HPDE6-E6E7 (cell line): ENCODE measurements around the gene ARHGEF12.
A peak's percentile ranks its signal among the peaks of the same experiment; 100 is the strongest.

Experiments
- DNase-seq: peaks from one replicate; pipeline ENCODE4 v3.0.0; 2011; ENCODE audit warnings: missing footprints; ENCODE audit errors: extremely low spot score

ARHGEF12 gene

GRCh38 chr11:120424970-120425332 lies 88.7 kb downstream of the ARHGEF12 start:
- DNase-seq, result no peak

- no peak for DNase-seq
Measured at GRCh38 chr11:120425527-120425926, 89.3 kb downstream of the ARHGEF12 start.

- no peak for DNase-seq
Measured at GRCh38 chr11:120430146-120430545, 93.9 kb downstream of the ARHGEF12 start.

GRCh38 chr11:120431633-120432032 lies 95.4 kb downstream of the ARHGEF12 start:
- peak; percentile 15 for DNase-seq

GRCh38 chr11:120432056-120433018 lies 96.1 kb downstream of the ARHGEF12 start:
- DNase-seq, result peak; percentile 72

- no peak for DNase-seq
Measured at GRCh38 chr11:120441592-120441991, 105.4 kb downstream of the ARHGEF12 start.

- no peak for DNase-seq
Measured at GRCh38 chr11:120442031-120442430, 105.8 kb downstream of the ARHGEF12 start.

GRCh38 chr11:120446802-120447201 lies 110.6 kb downstream of the ARHGEF12 start:
- DNase-seq, result no peak

- DNase-seq, result no peak
Measured at GRCh38 chr11:120448240-120448639, 112.0 kb downstream of the ARHGEF12 start.

GRCh38 chr11:120455487-120455886 lies 119.3 kb downstream of the ARHGEF12 start:
- no peak for DNase-seq

- no peak for DNase-seq
Measured at GRCh38 chr11:120457996-120458395, 121.8 kb downstream of the ARHGEF12 start.

GRCh38 chr11:120462825-120463224 lies 126.6 kb downstream of the ARHGEF12 start:
- no peak for DNase-seq

GRCh38 chr11:120465921-120466534 lies 129.8 kb downstream of the ARHGEF12 start:
- DNase-seq, result no peak

GRCh38 chr11:120467627-120468026 lies 131.4 kb downstream of the ARHGEF12 start:
- DNase-seq, result no peak

- no peak for DNase-seq
Measured at GRCh38 chr11:120471131-120471530, 134.9 kb downstream of the ARHGEF12 start.

GRCh38 chr11:120471994-120472393 lies 135.8 kb downstream of the ARHGEF12 start:
- DNase-seq, result no peak

- DNase-seq, result no peak
Measured at GRCh38 chr11:120473503-120473902, 137.3 kb downstream of the ARHGEF12 start.

- DNase-seq, result no peak
Measured at GRCh38 chr11:120482149-120482548, 145.9 kb downstream of the ARHGEF12 start.

GRCh38 chr11:120484722-120485121 lies 148.5 kb downstream of the ARHGEF12 start:
- DNase-seq, result no peak

GRCh38 chr11:120486138-120486537 lies 149.9 kb downstream of the ARHGEF12 start:
- no peak for DNase-seq

- DNase-seq, result no peak
Measured at GRCh38 chr11:120489799-120490198, 153.6 kb downstream of the ARHGEF12 start.

- no peak for DNase-seq
Measured at GRCh38 chr11:120492486-120492885, 156.3 kb downstream of the ARHGEF12 start.

- DNase-seq, result no peak
Measured at GRCh38 chr11:120494595-120494994, 158.4 kb downstream of the ARHGEF12 start.
